Osteocyte (in vitro differentiated cells): Measurements from ENCODE around the gene ZBTB48. TPM values are rescaled to one million over a fixed set of nuclear protein-coding genes. Genes with fewer than 3 reads are reported as not detected.
"Not testable (repeated sequence)": the region's sequence is repeated elsewhere in the genome, so short reads cannot be mapped to it uniquely, and the experiment has no call there.

Source experiments
- DNase-seq: peaks from one replicate; pipeline ENCODE4 v3.0.0; 2021; ENCODE audit warnings: mixed read lengths; ENCODE audit not compliant: unreplicated experiment; ENCODE audit errors: extremely low spot score
- H3K27ac Mint-ChIP-seq: one replicate; pipeline ENCODE4 v1.8.0; 2021; ENCODE audit warnings: mild to moderate bottlenecking, mixed read lengths; ENCODE audit not compliant: unreplicated experiment
- H3K27me3 Mint-ChIP-seq: one replicate; pipeline ENCODE4 v1.8.0; 2021; ENCODE audit warnings: mixed read lengths; ENCODE audit not compliant: unreplicated experiment
- H3K36me3 Mint-ChIP-seq: one replicate; pipeline ENCODE4 v1.8.0; 2021; ENCODE audit warnings: mixed read lengths; ENCODE audit not compliant: unreplicated experiment
- H3K4me1 Mint-ChIP-seq: one replicate; pipeline ENCODE4 v1.8.0; 2021; ENCODE audit warnings: mixed read lengths; ENCODE audit not compliant: unreplicated experiment
- H3K4me3 Mint-ChIP-seq: one replicate; pipeline ENCODE4 v1.8.0; 2021; ENCODE audit warnings: mild to moderate bottlenecking, moderate library complexity, mixed read lengths; ENCODE audit not compliant: unreplicated experiment
- H3K9me3 Mint-ChIP-seq: one replicate; pipeline ENCODE4 v1.8.0; 2021; ENCODE audit warnings: mixed read lengths; ENCODE audit not compliant: unreplicated experiment
- total RNA-seq: library from RNA; stranded (reverse); gene quantifications from 2 replicates; pipeline ENCODE4 v1.2.1, GENCODE V29; 2021
- TF ChIP-seq, protein P1 (sequence below): fragments of 200-600 bp; sonication (generic); IDR thresholded peaks from 2 replicates; pipeline ENCODE4 v1.5.0; 2021; ENCODE audit warnings: antibody characterized with exemption, mild to moderate bottlenecking, moderate library complexity

ZBTB48 gene
- total RNA-seq, 1 donor from 2014 or later = 28.8 TPM

DNA sequence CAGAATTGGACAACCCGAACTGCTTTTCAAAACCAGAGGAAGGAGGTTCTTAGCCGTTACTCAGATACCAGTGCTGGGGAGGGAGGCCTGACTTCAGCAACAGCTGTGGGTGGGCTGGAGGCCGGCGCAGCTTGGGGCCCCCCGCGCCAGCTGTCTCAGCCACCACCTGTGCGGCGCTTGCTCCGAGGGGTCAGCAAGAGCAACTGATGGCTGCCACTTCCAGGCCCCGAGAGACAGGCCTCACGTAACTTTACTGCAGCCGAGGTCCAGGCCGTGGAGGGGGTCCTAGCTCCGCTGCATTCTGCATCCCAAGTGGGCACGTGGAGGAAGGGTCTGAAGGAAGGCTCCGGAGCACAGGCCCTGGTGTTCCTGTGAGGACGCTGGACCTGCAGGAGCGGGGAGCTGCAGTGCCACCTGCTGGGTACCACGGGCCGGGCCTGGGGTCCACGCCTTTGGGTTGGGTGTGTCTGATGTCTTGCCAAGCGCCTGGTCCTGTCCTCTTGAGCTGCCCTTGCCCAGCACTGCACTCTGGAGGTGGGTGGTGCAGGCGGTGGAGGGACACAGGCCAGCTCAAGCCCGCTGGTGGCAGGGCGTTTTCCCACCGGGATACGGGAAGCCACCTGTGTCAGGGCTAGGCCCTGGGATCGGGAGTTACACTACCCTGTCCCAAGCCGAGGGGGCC, 54.7 kb downstream of the ZBTB48 start:
- Mint-ChIP-seq H3K36me3 (peaks cover 34% of the 10 kb centered on the region), H3K27me3 (no peaks in the 10 kb centered on the region), H3K4me1 (peaks cover 6% of the 10 kb centered on the region), H3K9me3 (no peaks in the 10 kb centered on the region), H3K4me3 (no peak overlapping the region), H3K27ac (no peak overlapping the region)
- no peak for DNase-seq
- TF ChIP-seq, protein P1, sequence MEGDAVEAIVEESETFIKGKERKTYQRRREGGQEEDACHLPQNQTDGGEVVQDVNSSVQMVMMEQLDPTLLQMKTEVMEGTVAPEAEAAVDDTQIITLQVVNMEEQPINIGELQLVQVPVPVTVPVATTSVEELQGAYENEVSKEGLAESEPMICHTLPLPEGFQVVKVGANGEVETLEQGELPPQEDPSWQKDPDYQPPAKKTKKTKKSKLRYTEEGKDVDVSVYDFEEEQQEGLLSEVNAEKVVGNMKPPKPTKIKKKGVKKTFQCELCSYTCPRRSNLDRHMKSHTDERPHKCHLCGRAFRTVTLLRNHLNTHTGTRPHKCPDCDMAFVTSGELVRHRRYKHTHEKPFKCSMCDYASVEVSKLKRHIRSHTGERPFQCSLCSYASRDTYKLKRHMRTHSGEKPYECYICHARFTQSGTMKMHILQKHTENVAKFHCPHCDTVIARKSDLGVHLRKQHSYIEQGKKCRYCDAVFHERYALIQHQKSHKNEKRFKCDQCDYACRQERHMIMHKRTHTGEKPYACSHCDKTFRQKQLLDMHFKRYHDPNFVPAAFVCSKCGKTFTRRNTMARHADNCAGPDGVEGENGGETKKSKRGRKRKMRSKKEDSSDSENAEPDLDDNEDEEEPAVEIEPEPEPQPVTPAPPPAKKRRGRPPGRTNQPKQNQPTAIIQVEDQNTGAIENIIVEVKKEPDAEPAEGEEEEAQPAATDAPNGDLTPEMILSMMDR = peak; percentile 47

DNA sequence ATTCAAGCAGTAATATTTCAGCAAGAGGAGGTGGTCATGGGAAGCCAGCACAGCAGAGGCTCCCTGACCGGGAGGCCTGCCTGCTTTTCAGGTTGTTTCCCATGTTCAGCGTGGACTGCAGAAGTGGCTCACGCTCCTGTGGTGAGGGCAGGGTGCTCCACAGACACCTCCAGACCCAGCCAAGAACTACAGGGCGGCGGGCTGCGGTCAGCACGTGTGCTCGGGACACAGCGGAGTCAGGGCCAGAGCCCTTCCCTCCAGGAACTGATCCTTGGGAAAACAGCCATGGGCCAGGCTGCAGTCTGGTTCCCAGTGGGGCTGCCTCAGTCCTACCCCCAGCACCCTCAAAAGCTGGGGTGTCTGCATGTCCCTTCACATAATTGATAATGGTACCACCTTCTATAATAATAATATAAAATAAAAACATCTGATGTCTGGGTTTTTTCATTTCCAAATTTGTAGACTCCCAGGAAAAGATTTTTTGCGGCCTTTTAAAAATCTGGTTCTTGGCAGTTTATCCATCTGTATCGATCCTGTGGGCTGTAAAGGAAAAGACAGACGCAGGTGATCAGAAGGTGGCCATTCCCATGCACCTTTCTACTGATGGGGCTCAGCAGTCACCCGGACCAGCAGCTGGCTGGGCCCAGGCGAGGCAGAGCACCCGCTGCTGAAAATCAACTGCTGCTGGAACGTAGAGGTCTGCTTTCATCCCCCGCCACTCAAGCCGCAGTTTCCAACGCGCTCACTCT, 55.5 kb downstream of the ZBTB48 start:
- Mint-ChIP-seq H3K4me1 (peaks cover 6% of the 10 kb centered on the region), H3K36me3 (peaks cover 31% of the 10 kb centered on the region), H3K9me3 (no peaks in the 10 kb centered on the region), H3K27ac (no peak overlapping the region), H3K4me3 (no peak overlapping the region), H3K27me3 (no peaks in the 10 kb centered on the region)
- TF ChIP-seq, protein P1 = no peak
- no peak for DNase-seq

DNA sequence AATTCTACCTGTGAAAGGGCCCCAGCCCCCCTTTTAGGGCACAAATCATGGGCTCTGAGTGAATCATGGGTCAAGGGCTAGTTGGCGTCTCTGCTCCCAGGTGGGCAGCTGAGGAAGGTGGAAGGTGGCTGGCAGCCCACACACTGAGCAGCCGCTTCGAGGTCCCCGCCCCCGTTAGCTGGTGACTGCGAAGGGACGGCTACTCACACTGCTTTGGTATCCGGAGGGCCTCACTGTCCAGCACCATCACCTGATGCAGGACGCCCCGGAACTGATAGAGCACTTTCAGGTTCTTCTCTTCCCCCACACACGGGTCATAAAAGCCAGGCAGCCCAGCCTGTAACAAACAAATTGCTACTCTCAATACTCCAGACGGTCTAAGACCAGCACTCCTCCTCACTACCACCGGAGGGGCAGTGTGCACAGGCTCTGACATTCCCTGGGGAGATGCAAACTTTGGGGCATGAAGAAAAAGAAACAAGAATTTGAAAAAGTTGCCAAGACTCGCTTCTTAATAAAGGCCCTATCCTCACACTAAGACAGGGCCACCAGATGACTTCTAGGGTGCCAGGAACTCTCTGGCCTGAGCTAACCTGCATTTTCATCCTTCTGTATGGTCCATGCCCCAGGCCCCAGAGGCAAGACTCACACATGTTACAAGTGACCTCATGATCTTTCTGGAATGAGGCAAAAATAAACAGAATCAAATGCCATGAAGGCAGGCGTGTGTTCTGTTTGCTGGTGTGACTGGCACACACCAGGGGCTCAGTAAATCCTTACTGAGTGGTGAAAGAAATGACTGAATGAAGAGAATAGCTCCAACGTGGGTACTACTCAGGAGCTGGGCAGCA, 56.3 kb downstream of the ZBTB48 start:
- H3K4me1 Mint-ChIP-seq = peaks cover 6% of the 10 kb centered on the region
- no peaks in the 10 kb centered on the region for H3K9me3 Mint-ChIP-seq
- H3K4me3 Mint-ChIP-seq = no peak overlapping the region
- no peak for DNase-seq
- peaks cover 34% of the 10 kb centered on the region for H3K36me3 Mint-ChIP-seq
- TF ChIP-seq, protein P1 = peak; percentile 9
- peak overlapping the region; percentile 13 for H3K27ac Mint-ChIP-seq
- no peaks in the 10 kb centered on the region for H3K27me3 Mint-ChIP-seq

DNA sequence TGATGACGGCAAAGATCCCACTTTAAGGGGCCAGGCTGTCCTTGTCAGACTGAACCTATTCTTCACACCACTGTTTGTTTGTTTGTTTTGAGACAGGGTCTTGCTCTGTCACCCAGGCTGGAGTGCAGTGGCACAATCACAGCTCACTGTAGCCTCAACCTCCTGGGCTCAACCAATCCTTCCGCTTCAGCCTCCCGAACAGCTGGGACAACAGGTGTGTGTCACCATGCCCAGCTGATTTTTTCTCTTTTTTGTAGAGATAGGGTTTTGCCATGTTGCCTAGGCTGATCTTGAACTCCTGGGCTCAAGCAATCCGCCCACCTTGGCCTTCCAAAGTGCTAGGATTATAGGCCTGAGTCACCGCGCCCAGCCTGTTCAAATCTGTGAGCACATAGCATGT, 57.0 kb downstream of the ZBTB48 start:
- not testable (repeated sequence) for H3K9me3 Mint-ChIP-seq, H3K4me3 Mint-ChIP-seq, DNase-seq, H3K27me3 Mint-ChIP-seq, H3K4me1 Mint-ChIP-seq, H3K27ac Mint-ChIP-seq
- H3K36me3 Mint-ChIP-seq = peaks cover 34% of the 10 kb centered on the region

DNA sequence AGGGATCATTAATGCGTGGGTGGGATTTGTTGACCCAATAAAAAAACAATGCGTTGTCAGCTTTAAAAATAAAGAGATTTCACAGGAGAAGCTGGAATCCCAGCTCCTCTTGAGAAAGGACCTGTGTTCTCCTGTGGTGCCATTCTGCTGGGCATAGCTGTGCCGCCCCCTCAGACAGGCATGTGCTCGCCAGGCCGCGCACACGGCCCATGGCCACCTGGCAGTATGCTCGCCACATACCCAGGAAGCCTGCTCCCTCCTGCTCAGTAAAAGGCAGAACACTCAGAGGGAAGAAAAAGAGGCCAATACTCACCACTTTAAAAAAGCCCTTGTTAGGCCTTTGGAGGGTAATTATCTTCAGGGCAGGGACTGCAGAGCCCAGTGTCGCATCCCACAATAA, 58.0 kb downstream of the ZBTB48 start:
- Mint-ChIP-seq H3K4me3 (no peak overlapping the region), H3K27me3 (no peaks in the 10 kb centered on the region), H3K4me1 (peaks cover 6% of the 10 kb centered on the region), H3K9me3 (no peaks in the 10 kb centered on the region), H3K36me3 (peaks cover 37% of the 10 kb centered on the region), H3K27ac (no peak overlapping the region)
- no peak for DNase-seq
- TF ChIP-seq, protein P1 = no peak
